GM21381 (cell line): Measurements from ENCODE around the gene EPB41L1.

ENCODE experiments used
- ATAC-seq: cut with Tn5 transposase; IDR thresholded peaks from one replicate; pipeline ENCODE4 v1.9.1; 2021; ENCODE audit warnings: mild to moderate bottlenecking, moderate library complexity; ENCODE audit not compliant: unreplicated experiment

Gene EPB41L1

GRCh38 chr20:36153736-36154699, 522 bp upstream of the EPB41L1 start:
- no peak for ATAC-seq

- ATAC-seq, result no peak
These were observed 1.1 kb downstream of the EPB41L1 start for GRCh38 chr20:36155629-36155971.

- ATAC-seq, result no peak
These were observed 1.5 kb downstream of the EPB41L1 start for GRCh38 chr20:36155991-36156390.

- ATAC-seq, result no peak
These were observed 3.1 kb downstream of the EPB41L1 start for GRCh38 chr20:36157610-36158009.

GRCh38 chr20:36158160-36158741, 3.7 kb downstream of the EPB41L1 start:
- no peak for ATAC-seq

GRCh38 chr20:36159833-36160232, 5.3 kb downstream of the EPB41L1 start:
- no peak for ATAC-seq

- ATAC-seq, result no peak
These were observed 7.9 kb downstream of the EPB41L1 start for GRCh38 chr20:36162272-36162966.

GRCh38 chr20:36167902-36168503, 13.5 kb downstream of the EPB41L1 start:
- ATAC-seq, result no peak

GRCh38 chr20:36170542-36171215, 16.1 kb downstream of the EPB41L1 start:
- ATAC-seq, result no peak

GRCh38 chr20:36173451-36173933, 19.0 kb downstream of the EPB41L1 start:
- ATAC-seq, result no peak

- no peak for ATAC-seq
These were observed 20.5 kb downstream of the EPB41L1 start for GRCh38 chr20:36175016-36175415.

- no peak for ATAC-seq
These were observed 21.0 kb downstream of the EPB41L1 start for GRCh38 chr20:36175475-36175995.

- no peak for ATAC-seq
These were observed 23.2 kb downstream of the EPB41L1 start for GRCh38 chr20:36177716-36178115.

- no peak for ATAC-seq
These were observed 24.8 kb downstream of the EPB41L1 start for GRCh38 chr20:36179170-36179945.

GRCh38 chr20:36180323-36180722, 25.8 kb downstream of the EPB41L1 start:
- ATAC-seq, result no peak

- no peak for ATAC-seq
These were observed 27.5 kb downstream of the EPB41L1 start for GRCh38 chr20:36181934-36182603.

- no peak for ATAC-seq
These were observed 28.1 kb downstream of the EPB41L1 start for GRCh38 chr20:36182604-36183154.

- ATAC-seq, result no peak
These were observed 28.8 kb downstream of the EPB41L1 start for GRCh38 chr20:36183155-36183944.
